HCT116 (cell line): Measurements from ENCODE around the gene ZNF579. TPM values are rescaled to one million over a fixed set of nuclear protein-coding genes. Genes with fewer than 3 reads are reported as not detected.

Source experiments
- ATAC-seq: fragments of 200-7000 bp; cut with Tn5 transposase; 2 replicates; pipeline ENCODE4 v1.9.1; 2020; ENCODE audit warnings: mild to moderate bottlenecking, moderate library complexity
- BruUV-seq: library from RNA; stranded (reverse); fragments of 400-500 nt; replicated peaks from 2 replicates; lab custom pipeline; 2021; lab: Mats Ljungman, UMichigan
- CTCF ChIA-PET: fragments of 300-600 bp; sonication (Branson Sonifier 250); formaldehyde crosslinking; loops from one replicate; lab custom pipeline; 2021; ENCODE audit warnings: antibody characterized with exemption; lab: Charles Lee
- POLR2A ChIA-PET: fragments of 300-600, 350-600 bp; sonication (Branson Sonifier 250); formaldehyde crosslinking; loops from one replicate; lab custom pipeline; 2021; ENCODE audit warnings: antibody characterized with exemption; lab: Charles Lee
- RAD21 ChIA-PET, 2 experiments: fragments of 300-600 bp; sonication (Branson Sonifier 250); formaldehyde crosslinking; loops; one replicate each; lab custom pipeline; 2023; ENCODE audit warnings: low total read pairs in 2 of 2; ENCODE audit not compliant: uncharacterized antibody in 2 of 2, unreplicated experiment in 2 of 2, low non-redundant PET in 1 of 2; lab: Charles Lee
- DNase-seq: peaks from one replicate; pipeline ENCODE4 v3.0.0-alpha.2; 2010; ENCODE audit warnings: low read depth, low spot score
- H2AFZ ChIP-seq: fragments of 200-600 bp; shearing (Covaris generic), sonication (generic); 2 replicates; pipeline ENCODE4 v1.6.1; 2017; ENCODE audit warnings: low read depth, mixed run types, mixed read lengths, antibody characterized with exemption, low read length; ENCODE audit not compliant: poor library complexity, severe bottlenecking
- H3K27ac ChIP-seq: 2 replicates; pipeline ENCODE4 v1.5.1; 2012; ENCODE audit warnings: low read depth, low read length
- H3K27me3 ChIP-seq: fragments of 200-600 bp; sonication (generic); 2 replicates; pipeline ENCODE4 v1.6.1; 2016; ENCODE audit warnings: mixed run types, low read length, mixed read lengths; ENCODE audit not compliant: insufficient read depth
- H3K36me3 ChIP-seq, 2 experiments: fragments of 200-500 bp in 1 of 2; fragments of 200-600 bp in 1 of 2; sonication (Bioruptor generic) in 1 of 2; sonication (generic) in 1 of 2; 2 replicates each; pipeline versions ENCODE4 v1.5.1 to v1.6.1; 2014 to 2016; ENCODE audit warnings: low read length in 2 of 2, inconsistent platforms in 1 of 2, mixed read lengths in 1 of 2, mixed run types in 1 of 2; ENCODE audit not compliant: insufficient read depth in 2 of 2, control insufficient read depth in 1 of 2
- H3K4me1 ChIP-seq, 2 experiments: fragments of 200-600 bp in 1 of 2; sonication (generic) in 1 of 2; 2 replicates each; pipeline versions ENCODE4 v1.5.1 to v1.6.1; 2012 to 2017; ENCODE audit warnings: low read length in 2 of 2, inconsistent platforms in 1 of 2, mild to moderate bottlenecking in 1 of 2, mixed read lengths in 1 of 2, mixed run types in 1 of 2, moderate library complexity in 1 of 2; ENCODE audit not compliant: insufficient read depth in 2 of 2, control insufficient read depth in 1 of 2
- H3K4me2 ChIP-seq: fragments of 200-600 bp; sonication (generic); 2 replicates; pipeline ENCODE4 v1.6.1; 2017; ENCODE audit warnings: mixed run types, low read length, mixed read lengths
- H3K4me3 ChIP-seq, 2 experiments: fragments of 200-600 bp in 1 of 2; sonication (generic) in 1 of 2; replicated peaks in 1 of 2; 2 replicates each; pipeline ENCODE4 v1.5.1; 2011 to 2016; ENCODE audit warnings: low read length in 2 of 2, control low read depth in 1 of 2, low read depth in 1 of 2, mild to moderate bottlenecking in 1 of 2, mixed read lengths in 1 of 2, mixed run types in 1 of 2
- H3K79me2 ChIP-seq: fragments of 200-600 bp; sonication (generic); 2 replicates; pipeline ENCODE4 v1.6.1; 2017; ENCODE audit warnings: mild to moderate bottlenecking, mixed run types, low read length, moderate library complexity, mixed read lengths; ENCODE audit not compliant: insufficient read depth
- H3K9ac ChIP-seq: fragments of 200-600 bp; sonication (generic); 2 replicates; pipeline ENCODE4 v1.6.1; 2016; ENCODE audit warnings: low read length, mixed read lengths
- H3K9me2 ChIP-seq: fragments of 200-600 bp; sonication (generic), shearing (Covaris generic); 2 replicates; pipeline ENCODE4 v1.6.1; 2017; ENCODE audit warnings: mixed run types, mild to moderate bottlenecking, moderate library complexity; ENCODE audit not compliant: insufficient read depth
- H3K9me3 ChIP-seq, 2 experiments: fragments of 200-500 bp in 1 of 2; fragments of 200-600 bp in 1 of 2; sonication (Bioruptor generic) in 1 of 2; sonication (generic) in 1 of 2; 2 replicates each; pipeline ENCODE4 v1.6.1; 2014 to 2017; ENCODE audit warnings: low read length in 2 of 2, mixed read lengths in 2 of 2, inconsistent platforms in 1 of 2, low read depth in 1 of 2, mild to moderate bottlenecking in 1 of 2, mixed run types in 1 of 2, moderate library complexity in 1 of 2; ENCODE audit not compliant: control insufficient read depth in 1 of 2, insufficient read depth in 1 of 2
- H4K20me1 ChIP-seq: fragments of 200-600 bp; sonication (generic), shearing (Covaris generic); 2 replicates; pipeline ENCODE4 v1.6.1; 2017; ENCODE audit warnings: mixed run types, mild to moderate bottlenecking, moderate library complexity; ENCODE audit not compliant: insufficient read depth
- REST ChIP-seq: IDR thresholded peaks from 2 replicates; pipeline ENCODE4 v1.6.1; 2012; ENCODE audit warnings: low read depth
- SIN3A ChIP-seq: IDR thresholded peaks from 2 replicates; pipeline ENCODE4 v1.6.1; 2012; ENCODE audit warnings: low read depth
- ZBTB33 ChIP-seq: IDR thresholded peaks from 2 replicates; pipeline ENCODE4 v1.6.1; 2011; ENCODE audit warnings: mild to moderate bottlenecking, low read length, moderate library complexity; ENCODE audit not compliant: insufficient replicate concordance; ENCODE audit errors: extremely low read depth
- intact Hi-C: fragments of 100-400 bp; cut with micrococcal nuclease; formaldehyde crosslinking; loops from 2 replicates; pipeline ENCODE4 v1.10.0; 2022
- total RNA-seq: library from RNA; stranded (reverse); gene quantifications from one replicate; pipeline ENCODE4 v1.2.1, GENCODE V29; 2021; ENCODE audit not compliant: unreplicated experiment

ZNF579 gene
- total RNA-seq, 1 experiment from 2014 or later, result 24.1 TPM

- H3K9me3 ChIP-seq, result no peaks in the 10 kb centered on the region
- H3K9me2 ChIP-seq, result no peaks in the 10 kb centered on the region
- no peak for ATAC-seq
- POLR2A ChIA-PET, result no interaction called here
- no TSS peak for BruUV-seq
- H3K36me3 ChIP-seq, result peaks cover 0 to 6% of the 10 kb centered on the region in 2 experiments; a peak in 2 of 4 replicates
- no peak for TF ChIP-seq ZBTB33
- no peak for TF ChIP-seq SIN3A
- TF ChIP-seq REST, result no peak
- CTCF ChIA-PET, result interaction anchor here (1.6 kb wide), 1 partner anchor 11 kb away, joined by 5 read pairs; no protein-coding TSS in a partner anchor
- no peak overlapping the region for H2AFZ ChIP-seq
- no peaks in the 10 kb centered on the region for H3K79me2 ChIP-seq
- no peaks in the 10 kb centered on the region for H4K20me1 ChIP-seq
- H3K4me2 ChIP-seq, result no peak overlapping the region
- DNase-seq, result no peak
- no peak overlapping the region for H3K4me3 ChIP-seq
- no peak overlapping the region for H3K27ac ChIP-seq
- H3K4me1 ChIP-seq, result no peaks in the 10 kb centered on the region
- RAD21 ChIA-PET, result no interaction called here
- no peaks in the 10 kb centered on the region for H3K27me3 ChIP-seq
- no peak overlapping the region for H3K9ac ChIP-seq
- intact Hi-C loops, result no loop called here
Measured at GRCh38 chr19:55617426-55617825, 36.8 kb upstream of the ZNF579 start.
